ENCODE data around the gene PEA15.

The PEA15 gene

DNA sequence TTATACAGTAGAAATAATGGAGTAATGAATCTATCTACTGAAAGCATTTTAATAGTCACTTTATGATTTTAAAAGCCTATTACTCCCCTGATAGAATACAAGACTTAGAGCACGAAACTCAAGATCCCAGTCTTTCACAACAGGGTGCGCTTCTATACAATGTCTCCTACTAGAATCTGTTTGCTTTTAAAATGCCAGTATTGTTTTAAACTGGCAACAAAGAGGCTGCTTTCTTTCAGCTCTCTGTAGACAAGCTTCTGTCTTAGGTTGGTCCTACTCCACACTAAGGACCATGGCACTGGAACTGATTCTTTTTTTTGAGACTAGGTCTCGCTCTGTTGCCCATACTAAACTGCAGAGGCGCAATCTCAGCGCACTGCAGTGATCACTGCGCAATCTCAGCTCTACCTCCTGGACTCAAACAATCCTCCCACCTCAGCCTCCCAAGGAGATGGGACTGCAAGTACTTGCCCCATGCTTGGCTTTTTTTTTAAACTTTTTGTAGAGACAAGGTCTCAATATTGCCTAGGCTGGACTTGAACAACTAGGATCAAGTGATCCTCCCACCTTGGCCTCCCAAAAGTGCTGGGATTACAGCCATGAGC, 52.3 kb downstream of the PEA15 start:
- no peak for DNase-seq (ENCODE audit: low read depth)
- no peak overlapping the region for H3K4me3 ChIP-seq (replicated peaks; ENCODE audit: low read depth, low read length)
- TF ChIP-seq, protein P1, sequence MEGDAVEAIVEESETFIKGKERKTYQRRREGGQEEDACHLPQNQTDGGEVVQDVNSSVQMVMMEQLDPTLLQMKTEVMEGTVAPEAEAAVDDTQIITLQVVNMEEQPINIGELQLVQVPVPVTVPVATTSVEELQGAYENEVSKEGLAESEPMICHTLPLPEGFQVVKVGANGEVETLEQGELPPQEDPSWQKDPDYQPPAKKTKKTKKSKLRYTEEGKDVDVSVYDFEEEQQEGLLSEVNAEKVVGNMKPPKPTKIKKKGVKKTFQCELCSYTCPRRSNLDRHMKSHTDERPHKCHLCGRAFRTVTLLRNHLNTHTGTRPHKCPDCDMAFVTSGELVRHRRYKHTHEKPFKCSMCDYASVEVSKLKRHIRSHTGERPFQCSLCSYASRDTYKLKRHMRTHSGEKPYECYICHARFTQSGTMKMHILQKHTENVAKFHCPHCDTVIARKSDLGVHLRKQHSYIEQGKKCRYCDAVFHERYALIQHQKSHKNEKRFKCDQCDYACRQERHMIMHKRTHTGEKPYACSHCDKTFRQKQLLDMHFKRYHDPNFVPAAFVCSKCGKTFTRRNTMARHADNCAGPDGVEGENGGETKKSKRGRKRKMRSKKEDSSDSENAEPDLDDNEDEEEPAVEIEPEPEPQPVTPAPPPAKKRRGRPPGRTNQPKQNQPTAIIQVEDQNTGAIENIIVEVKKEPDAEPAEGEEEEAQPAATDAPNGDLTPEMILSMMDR (IDR thresholded peaks at IDR 0.05; ENCODE audit: low read length, missing control alignments) = no peak

DNA sequence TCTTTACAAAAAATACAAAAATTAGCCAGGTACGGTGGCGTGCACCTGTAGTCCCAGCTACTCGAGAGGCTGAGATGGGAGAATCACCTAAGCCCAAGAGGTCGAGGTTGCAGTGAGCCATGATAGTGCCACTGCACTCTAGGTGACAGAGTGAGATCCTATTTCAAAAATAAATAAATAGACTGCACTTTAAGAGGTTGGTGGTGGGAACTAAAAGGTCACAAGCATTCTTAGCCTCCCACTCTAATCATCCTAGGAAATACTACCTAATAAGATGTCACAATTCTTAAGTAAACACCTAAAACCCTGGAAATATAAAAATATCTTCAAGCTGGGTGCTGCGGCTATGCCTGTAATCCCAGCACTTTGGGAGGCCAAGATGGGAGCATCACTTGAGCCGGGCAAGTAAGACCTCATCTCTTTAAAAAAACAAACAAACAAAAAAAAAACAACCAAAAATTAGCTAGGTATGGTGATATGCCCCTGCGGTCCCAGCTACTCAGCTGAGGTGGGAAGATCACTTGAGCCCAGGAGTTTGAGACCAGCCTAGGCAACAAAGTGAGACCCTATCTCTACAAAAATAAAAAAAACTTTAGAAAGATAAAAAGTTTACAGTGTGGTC, 53.1 kb downstream of the PEA15 start:
- DNase-seq (ENCODE audit: low read depth) = no peak
- no peak overlapping the region for H3K4me3 ChIP-seq (replicated peaks; ENCODE audit: low read depth, low read length)
- TF ChIP-seq, protein P1 (IDR thresholded peaks at IDR 0.05; ENCODE audit: low read length, missing control alignments) = no peak

DNA sequence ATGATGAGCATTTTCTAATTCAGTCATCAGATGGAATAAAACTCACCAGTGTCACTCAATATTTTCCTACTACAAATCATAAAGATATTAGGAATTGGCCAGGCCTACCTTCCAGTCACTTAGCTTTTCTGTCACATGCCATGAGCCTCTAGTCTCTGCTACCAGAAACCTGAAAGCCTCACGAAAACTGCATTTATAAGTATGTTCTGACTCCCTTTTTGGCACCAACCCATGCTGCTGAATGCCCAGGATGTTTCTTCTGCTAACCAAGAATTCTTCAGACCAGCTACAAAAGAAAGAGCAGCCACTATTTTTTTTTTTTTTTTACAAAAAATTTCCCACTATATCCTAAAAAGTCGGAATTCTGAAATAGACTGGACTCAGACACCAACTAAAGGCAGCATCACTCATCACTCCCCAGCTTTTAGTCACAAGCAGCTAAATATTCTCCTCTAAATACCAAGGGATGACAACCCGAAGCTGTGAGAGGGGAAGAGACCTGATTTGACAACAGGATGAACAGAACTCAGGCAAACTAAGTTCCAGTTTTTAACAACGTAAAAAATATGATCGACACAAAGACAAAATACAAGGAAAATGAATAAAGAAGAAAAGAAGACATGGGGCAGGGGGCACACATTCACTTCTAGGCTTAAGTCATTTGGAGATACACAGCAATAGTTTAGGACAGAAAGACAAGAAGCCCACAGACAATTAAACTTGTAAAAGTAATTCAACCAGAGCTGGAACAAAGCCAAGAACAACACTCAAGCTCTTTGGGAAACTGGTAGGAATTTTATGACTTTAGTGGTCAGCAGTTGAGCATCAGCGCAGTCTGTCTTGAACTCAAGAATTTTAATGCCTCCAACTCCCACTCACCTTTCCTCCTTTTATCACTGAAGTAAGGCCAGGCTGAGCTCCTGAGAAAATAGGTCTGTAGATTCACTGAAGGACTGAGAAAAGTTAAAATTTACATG, 55.5 kb downstream of the PEA15 start:
- peak overlapping the region; percentile 97 for H3K4me3 ChIP-seq (replicated peaks; ENCODE audit: low read depth, low read length)
- DNase-seq (ENCODE audit: low read depth) = peak; percentile 93
- TF ChIP-seq, protein P1 (IDR thresholded peaks at IDR 0.05; ENCODE audit: low read length, missing control alignments) = no peak

DNA sequence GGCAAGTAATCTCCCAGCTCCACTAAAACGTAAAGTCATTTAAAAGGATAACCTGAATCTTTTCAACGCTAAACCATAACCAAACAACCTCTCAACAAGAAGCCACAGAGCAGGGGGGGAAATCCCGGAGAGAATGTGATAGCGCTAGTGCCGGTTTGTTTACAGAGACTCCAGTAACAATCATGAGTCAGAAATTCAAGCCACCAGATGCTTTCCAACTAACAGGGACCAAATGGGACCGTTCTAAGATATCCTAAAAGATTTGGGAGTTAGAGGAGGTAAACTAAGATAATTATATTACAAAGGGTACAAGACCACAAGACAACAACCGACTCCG, 56.3 kb downstream of the PEA15 start:
- DNase-seq (ENCODE audit: low read depth) = peak; percentile 74
- peak overlapping the region; percentile 97 for H3K4me3 ChIP-seq (replicated peaks; ENCODE audit: low read depth, low read length)
- TF ChIP-seq, protein P1 (IDR thresholded peaks at IDR 0.05; ENCODE audit: low read length, missing control alignments) = no peak

DNA sequence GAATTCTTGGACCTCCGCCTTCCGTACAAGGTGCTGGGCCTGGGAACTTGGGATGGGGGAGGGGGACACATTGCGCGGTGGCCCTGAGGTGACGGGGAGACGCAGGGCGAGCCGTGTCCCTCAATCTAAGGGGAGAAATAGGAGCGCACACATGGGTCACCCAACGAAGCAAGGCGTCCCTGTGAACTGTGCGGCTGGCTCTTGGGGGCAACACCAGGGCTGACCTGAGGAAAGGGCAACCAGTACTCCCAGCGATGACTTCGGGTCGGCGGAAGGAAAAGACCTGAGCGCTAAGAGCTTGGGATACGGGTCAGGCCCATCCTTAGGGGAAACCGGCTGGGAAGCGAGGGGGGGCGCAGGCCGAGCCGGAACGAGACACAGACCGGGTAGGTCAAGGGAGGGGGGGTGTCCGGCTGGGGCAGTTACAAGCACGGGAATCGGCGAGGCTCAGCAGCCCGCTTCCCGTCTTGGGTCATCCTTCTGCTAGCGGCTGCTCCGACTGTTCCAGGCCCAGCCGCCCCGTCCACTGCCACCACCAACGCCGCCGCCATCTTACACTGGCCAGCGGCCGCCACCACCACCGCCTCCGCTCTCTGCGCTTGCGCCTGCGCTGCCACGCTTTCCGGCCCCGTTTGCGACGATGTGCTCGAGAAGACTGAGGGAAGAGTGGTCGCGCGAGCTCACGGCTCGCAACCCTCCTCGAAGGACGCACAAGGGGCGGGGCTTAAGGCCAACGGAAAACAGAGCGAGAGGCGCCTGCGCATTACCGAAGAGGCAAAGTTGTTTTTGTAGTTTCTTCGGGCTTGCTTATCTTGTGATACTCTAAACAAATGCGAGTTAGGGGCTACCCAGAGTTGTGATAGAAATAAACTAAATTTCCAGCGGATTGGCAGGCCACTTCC, 57.0 kb downstream of the PEA15 start, which contains the start of gene DCAF8:
DCAF8 (minus strand) TSS at position 657 of the 902 bp plus-strand sequence. CDS start 18,541 bp downstream, outside the sequence.
- peak within 1 kb of the TSS; percentile 97 for H3K4me3 ChIP-seq (replicated peaks; ENCODE audit: low read depth, low read length)
- DNase-seq (ENCODE audit: low read depth) = peak; percentile 98
- TF ChIP-seq, protein P1 (IDR thresholded peaks at IDR 0.05; ENCODE audit: low read length, missing control alignments) = no peak

DNA sequence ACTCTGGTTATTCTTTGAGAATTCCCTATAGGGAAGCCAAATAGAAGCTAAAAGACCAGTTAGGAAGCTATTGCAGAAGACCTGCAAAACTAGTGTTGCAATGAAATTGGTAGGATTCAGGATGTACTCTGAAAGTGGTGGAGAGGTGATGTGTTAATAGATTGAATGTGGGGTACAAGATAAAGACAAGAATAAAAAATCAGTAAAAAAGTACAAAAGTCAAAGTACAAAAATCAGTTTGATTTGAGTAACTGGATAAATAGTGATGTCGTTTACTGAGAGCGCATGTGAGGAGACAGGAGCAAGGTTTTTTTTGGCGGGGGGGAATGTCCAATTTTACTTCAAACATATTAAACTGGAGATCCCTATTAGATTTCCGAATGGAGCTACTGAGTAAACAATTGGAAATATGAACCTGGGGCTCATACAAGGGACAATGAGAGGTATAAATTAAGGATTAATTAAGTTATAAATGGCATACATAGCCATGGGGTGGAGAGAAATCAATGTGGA, 59.7 kb downstream of the PEA15 start:
- TF ChIP-seq, protein P1 (IDR thresholded peaks at IDR 0.05; ENCODE audit: low read length, missing control alignments) = no peak
- no peak overlapping the region for H3K4me3 ChIP-seq (replicated peaks; ENCODE audit: low read depth, low read length)
- no peak for DNase-seq (ENCODE audit: low read depth)
